Measurements from ENCODE around the gene TM7SF2. TPM values are rescaled to one million over a fixed set of nuclear protein-coding genes. Genes with fewer than 3 reads are reported as not detected.

Gene TM7SF2
- total RNA-seq, 1 experiment from 2014 or later, result 73.8 TPM

DNA sequence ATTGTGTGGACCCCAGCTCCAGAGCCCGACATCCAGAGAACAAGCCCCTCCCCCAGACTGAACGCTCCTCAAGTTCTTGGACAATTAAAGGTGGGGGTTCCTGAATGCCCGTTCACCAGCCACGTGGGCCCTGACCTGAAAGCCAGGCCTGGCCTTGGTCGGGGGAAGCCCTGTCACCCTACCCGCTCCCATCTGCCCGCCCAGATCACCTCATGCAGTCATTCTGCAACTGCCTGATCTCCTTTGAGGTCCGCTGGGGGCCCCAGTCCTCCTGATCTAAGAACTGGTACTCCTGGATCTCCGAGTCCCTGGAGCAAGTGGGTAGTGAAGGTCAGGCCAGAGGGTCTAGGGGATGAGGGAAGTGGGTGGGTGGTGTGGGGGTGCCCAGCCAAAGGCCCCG is 44.2 kb upstream of the TM7SF2 start:
- no peak overlapping the region for H3K4me3 Mint-ChIP-seq (ENCODE audit: unreplicated experiment)
- ChIA-PET POLR2A (no interaction called here), CTCF (no interaction called here)
- no peaks in the 10 kb centered on the region for H3K36me3 Mint-ChIP-seq (ENCODE audit: insufficient read depth, unreplicated experiment)
- Histone ChIP-seq H3K9me3 (no peaks in the 10 kb centered on the region), H3K27me3 (replicated peaks; ENCODE audit: control insufficient read depth, insufficient read depth, low read length) (no peaks in the 10 kb centered on the region), H3K4me1 (no peaks in the 10 kb centered on the region), H3K36me3 (ENCODE audit: control insufficient read depth, insufficient read depth, low read length) (no peaks in the 10 kb centered on the region), H3K4me3 (ENCODE audit: low read depth, low read length) (no peak overlapping the region)
- H3K27ac Mint-ChIP-seq (ENCODE audit: unreplicated experiment), result no peak overlapping the region
- no peak for DNase-seq
- no peaks in the 10 kb centered on the region for H3K9me3 Mint-ChIP-seq (ENCODE audit: unreplicated experiment)
- H3K27me3 Mint-ChIP-seq (ENCODE audit: insufficient read depth, unreplicated experiment), result no peaks in the 10 kb centered on the region
- no peaks in the 10 kb centered on the region for H3K4me1 Mint-ChIP-seq (ENCODE audit: low read depth, unreplicated experiment)
- no TSS peak for BruUV-seq (replicated peaks)
- intact Hi-C loops (cut with micrococcal nuclease; ENCODE audit: unreplicated experiment), result no loop called here
- TF ChIP-seq, protein P1, sequence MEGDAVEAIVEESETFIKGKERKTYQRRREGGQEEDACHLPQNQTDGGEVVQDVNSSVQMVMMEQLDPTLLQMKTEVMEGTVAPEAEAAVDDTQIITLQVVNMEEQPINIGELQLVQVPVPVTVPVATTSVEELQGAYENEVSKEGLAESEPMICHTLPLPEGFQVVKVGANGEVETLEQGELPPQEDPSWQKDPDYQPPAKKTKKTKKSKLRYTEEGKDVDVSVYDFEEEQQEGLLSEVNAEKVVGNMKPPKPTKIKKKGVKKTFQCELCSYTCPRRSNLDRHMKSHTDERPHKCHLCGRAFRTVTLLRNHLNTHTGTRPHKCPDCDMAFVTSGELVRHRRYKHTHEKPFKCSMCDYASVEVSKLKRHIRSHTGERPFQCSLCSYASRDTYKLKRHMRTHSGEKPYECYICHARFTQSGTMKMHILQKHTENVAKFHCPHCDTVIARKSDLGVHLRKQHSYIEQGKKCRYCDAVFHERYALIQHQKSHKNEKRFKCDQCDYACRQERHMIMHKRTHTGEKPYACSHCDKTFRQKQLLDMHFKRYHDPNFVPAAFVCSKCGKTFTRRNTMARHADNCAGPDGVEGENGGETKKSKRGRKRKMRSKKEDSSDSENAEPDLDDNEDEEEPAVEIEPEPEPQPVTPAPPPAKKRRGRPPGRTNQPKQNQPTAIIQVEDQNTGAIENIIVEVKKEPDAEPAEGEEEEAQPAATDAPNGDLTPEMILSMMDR (IDR thresholded peaks at IDR 0.05; ENCODE audit: insufficient read depth in 1 of 2, low read depth in 1 of 2, low read length in 1 of 2, severe bottlenecking in 1 of 2, unreplicated experiment in 1 of 2), result no peak

DNA sequence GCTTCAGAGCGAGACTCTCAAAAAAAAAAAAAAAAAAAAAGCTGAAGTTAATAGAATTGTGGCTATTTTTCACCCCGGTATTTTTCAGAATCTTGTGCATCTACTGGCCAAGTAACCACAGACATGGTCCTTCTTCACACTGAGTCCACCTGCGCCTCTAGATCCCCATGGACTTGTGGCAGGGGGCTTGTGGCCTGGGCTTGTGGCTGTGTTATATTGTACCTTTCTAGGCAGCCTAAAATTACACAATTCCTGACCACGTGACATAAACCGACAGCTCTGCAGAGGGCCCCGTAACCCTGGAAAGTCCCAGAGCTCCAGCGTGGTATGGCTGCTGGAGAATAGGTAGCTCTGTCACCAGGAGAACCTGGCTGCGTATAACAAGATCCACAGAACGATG is 42.5 kb upstream of the TM7SF2 start:
- H3K4me1 Mint-ChIP-seq (ENCODE audit: low read depth, unreplicated experiment), result no peaks in the 10 kb centered on the region
- BruUV-seq (replicated peaks), result no TSS peak
- DNase-seq, result no peak
- no peaks in the 10 kb centered on the region for H3K4me1 ChIP-seq
- H3K27ac Mint-ChIP-seq (ENCODE audit: unreplicated experiment), result no peak overlapping the region
- no peaks in the 10 kb centered on the region for H3K36me3 ChIP-seq (ENCODE audit: control insufficient read depth, insufficient read depth, low read length)
- H3K4me3 ChIP-seq (ENCODE audit: low read depth, low read length), result no peak overlapping the region
- no peaks in the 10 kb centered on the region for H3K27me3 ChIP-seq (replicated peaks; ENCODE audit: control insufficient read depth, insufficient read depth, low read length)
- CTCF ChIA-PET, result interaction anchor here (0.6 to 0.9 kb wide), 2 partner anchors 48 to 314 kb away, joined by 3 read pairs; partner anchors contain the start of gene ZNHIT2
- H3K4me3 Mint-ChIP-seq (ENCODE audit: unreplicated experiment), result no peak overlapping the region
- no peaks in the 10 kb centered on the region for H3K9me3 ChIP-seq
- no peaks in the 10 kb centered on the region for H3K36me3 Mint-ChIP-seq (ENCODE audit: insufficient read depth, unreplicated experiment)
- intact Hi-C loops (cut with micrococcal nuclease; ENCODE audit: unreplicated experiment), result no loop called here
- no peaks in the 10 kb centered on the region for H3K27me3 Mint-ChIP-seq (ENCODE audit: insufficient read depth, unreplicated experiment)
- TF ChIP-seq, protein P1 (IDR thresholded peaks at IDR 0.05; ENCODE audit: insufficient read depth in 1 of 2, low read depth in 1 of 2, low read length in 1 of 2, severe bottlenecking in 1 of 2, unreplicated experiment in 1 of 2), result no peak
- no peaks in the 10 kb centered on the region for H3K9me3 Mint-ChIP-seq (ENCODE audit: unreplicated experiment)
- POLR2A ChIA-PET, result no interaction called here

DNA sequence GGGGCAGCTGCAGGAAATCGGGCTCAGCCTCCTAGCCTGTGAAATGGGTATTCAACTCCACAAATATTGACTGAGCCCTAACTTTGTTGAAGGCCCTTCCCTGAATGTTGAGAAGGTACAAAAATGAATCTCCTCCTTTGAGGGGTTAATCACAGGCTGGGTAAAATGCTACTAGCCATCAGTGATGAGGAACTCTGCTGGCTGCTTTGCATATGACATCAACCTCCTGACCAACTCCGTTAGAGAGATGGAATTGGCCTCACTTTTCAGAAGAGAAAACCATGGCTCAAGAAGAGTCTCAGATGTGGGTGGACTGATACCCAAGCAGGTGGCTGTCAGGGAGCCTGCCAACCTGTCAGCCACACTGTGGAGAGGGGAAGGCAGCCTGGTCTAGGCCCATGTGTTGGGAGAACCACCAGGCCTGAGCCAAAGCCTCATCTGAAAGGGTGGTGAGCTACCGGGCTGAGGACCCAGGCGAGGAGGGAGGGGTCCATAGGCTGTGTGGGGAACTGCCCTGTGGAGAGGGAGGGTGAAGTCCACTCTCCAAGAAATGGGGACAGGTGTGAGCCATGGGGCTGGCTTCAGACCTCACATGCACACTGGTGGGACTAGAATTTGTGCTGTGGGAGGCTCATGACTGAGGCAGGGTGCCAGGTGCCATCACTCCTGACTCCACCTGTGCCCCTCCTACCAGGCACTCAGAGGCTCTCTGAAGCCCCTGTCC is 39.6 kb upstream of the TM7SF2 start:
- Mint-ChIP-seq H3K9me3 (ENCODE audit: unreplicated experiment) (no peaks in the 10 kb centered on the region), H3K27ac (ENCODE audit: unreplicated experiment) (no peak overlapping the region), H3K27me3 (ENCODE audit: insufficient read depth, unreplicated experiment) (no peaks in the 10 kb centered on the region), H3K4me3 (ENCODE audit: unreplicated experiment) (no peak overlapping the region), H3K36me3 (ENCODE audit: insufficient read depth, unreplicated experiment) (peaks cover 18% of the 10 kb centered on the region), H3K4me1 (ENCODE audit: low read depth, unreplicated experiment) (no peaks in the 10 kb centered on the region)
- H3K4me1 ChIP-seq, result no peaks in the 10 kb centered on the region
- H3K9me3 ChIP-seq, result no peaks in the 10 kb centered on the region
- TF ChIP-seq, protein P1 (IDR thresholded peaks at IDR 0.05; ENCODE audit: insufficient read depth in 1 of 2, low read depth in 1 of 2, low read length in 1 of 2, severe bottlenecking in 1 of 2, unreplicated experiment in 1 of 2), result no peak
- H3K36me3 ChIP-seq (ENCODE audit: control insufficient read depth, insufficient read depth, low read length), result peaks cover 1% of the 10 kb centered on the region; the same call in 1 of the 2 replicates
- POLR2A ChIA-PET, result no interaction called here
- CTCF ChIA-PET, result interaction anchor here (0.5 kb wide), 1 partner anchor 286 kb away, joined by 3 read pairs; no protein-coding TSS in a partner anchor
- no peak for DNase-seq
- H3K4me3 ChIP-seq (ENCODE audit: low read depth, low read length), result no peak overlapping the region
- H3K27me3 ChIP-seq (replicated peaks; ENCODE audit: control insufficient read depth, insufficient read depth, low read length), result no peaks in the 10 kb centered on the region
- no TSS peak for BruUV-seq (replicated peaks)
- intact Hi-C loops (cut with micrococcal nuclease; ENCODE audit: unreplicated experiment), result no loop called here

Data from Caco-2 (cell line).